Mucosa of gallbladder (tissue), 1 donor: ENCODE measurements around the gene BTBD9. TPM values are rescaled to one million over a fixed set of nuclear protein-coding genes. Genes with fewer than 3 reads are reported as not detected.

Experiments used
- DNase-seq: peaks from one replicate; pipeline ENCODE4 v3.0.0-alpha.2; 2020; ENCODE audit warnings: low spot score
- total RNA-seq: library from RNA; stranded (reverse); gene quantifications from one replicate; pipeline ENCODE4 v1.2.1, GENCODE V29; 2021
- donor health status: DM: no; HTN: no; CAD: no.

BTBD9 gene
- total RNA-seq, result 32.5 TPM

- peak; percentile 83 for DNase-seq
Measured at GRCh38 chr6:38639498-38640215, at the start of gene BTBD9. TSS of gene BTBD9 (minus strand) at chr6:38639929.

GRCh38 chr6:38688579-38689087, 48.9 kb upstream of the BTBD9 start:
- DNase-seq, result no peak

- no peak for DNase-seq
Measured at GRCh38 chr6:38687549-38687948, 47.8 kb upstream of the BTBD9 start.

GRCh38 chr6:38687043-38687353, 47.3 kb upstream of the BTBD9 start:
- no peak for DNase-seq

GRCh38 chr6:38686270-38687042, 46.7 kb upstream of the BTBD9 start:
- no peak for DNase-seq

GRCh38 chr6:38684904-38685303, 45.2 kb upstream of the BTBD9 start:
- no peak for DNase-seq

GRCh38 chr6:38684237-38684636, 44.5 kb upstream of the BTBD9 start:
- DNase-seq, result no peak

GRCh38 chr6:38681850-38682249, 42.1 kb upstream of the BTBD9 start:
- DNase-seq, result no peak

- no peak for DNase-seq
Measured at GRCh38 chr6:38679668-38680067, 39.9 kb upstream of the BTBD9 start.

- DNase-seq, result no peak
Measured at GRCh38 chr6:38678178-38678760, 38.5 kb upstream of the BTBD9 start.

GRCh38 chr6:38676974-38677544, 37.3 kb upstream of the BTBD9 start:
- no peak for DNase-seq

- DNase-seq, result no peak
Measured at GRCh38 chr6:38676236-38676973, 36.7 kb upstream of the BTBD9 start.

- DNase-seq, result no peak
Measured at GRCh38 chr6:38673397-38674165, 33.9 kb upstream of the BTBD9 start.

GRCh38 chr6:38671885-38672467, 32.2 kb upstream of the BTBD9 start:
- peak; percentile 18 for DNase-seq

GRCh38 chr6:38658418-38659167, 18.9 kb upstream of the BTBD9 start:
- DNase-seq, result no peak

GRCh38 chr6:38656896-38657295, 17.2 kb upstream of the BTBD9 start:
- DNase-seq, result no peak

- no peak for DNase-seq
Measured at GRCh38 chr6:38654263-38654662, 14.5 kb upstream of the BTBD9 start.

- DNase-seq, result no peak
Measured at GRCh38 chr6:38651121-38651784, 11.5 kb upstream of the BTBD9 start.

- no peak for DNase-seq
Measured at GRCh38 chr6:38650207-38650752, 10.6 kb upstream of the BTBD9 start.
